Measurements from ENCODE around the gene FAM222A.

The FAM222A gene

GRCh38 chr12:109795023-109795422 is 81.4 kb downstream of the FAM222A start:
- no peak for DNase-seq (ENCODE audit: extremely low read depth, low read depth)
- TF ChIP-seq, protein P1, sequence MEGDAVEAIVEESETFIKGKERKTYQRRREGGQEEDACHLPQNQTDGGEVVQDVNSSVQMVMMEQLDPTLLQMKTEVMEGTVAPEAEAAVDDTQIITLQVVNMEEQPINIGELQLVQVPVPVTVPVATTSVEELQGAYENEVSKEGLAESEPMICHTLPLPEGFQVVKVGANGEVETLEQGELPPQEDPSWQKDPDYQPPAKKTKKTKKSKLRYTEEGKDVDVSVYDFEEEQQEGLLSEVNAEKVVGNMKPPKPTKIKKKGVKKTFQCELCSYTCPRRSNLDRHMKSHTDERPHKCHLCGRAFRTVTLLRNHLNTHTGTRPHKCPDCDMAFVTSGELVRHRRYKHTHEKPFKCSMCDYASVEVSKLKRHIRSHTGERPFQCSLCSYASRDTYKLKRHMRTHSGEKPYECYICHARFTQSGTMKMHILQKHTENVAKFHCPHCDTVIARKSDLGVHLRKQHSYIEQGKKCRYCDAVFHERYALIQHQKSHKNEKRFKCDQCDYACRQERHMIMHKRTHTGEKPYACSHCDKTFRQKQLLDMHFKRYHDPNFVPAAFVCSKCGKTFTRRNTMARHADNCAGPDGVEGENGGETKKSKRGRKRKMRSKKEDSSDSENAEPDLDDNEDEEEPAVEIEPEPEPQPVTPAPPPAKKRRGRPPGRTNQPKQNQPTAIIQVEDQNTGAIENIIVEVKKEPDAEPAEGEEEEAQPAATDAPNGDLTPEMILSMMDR (IDR thresholded peaks at IDR 0.05; ENCODE audit: low read depth, low read length) = no peak

DNA sequence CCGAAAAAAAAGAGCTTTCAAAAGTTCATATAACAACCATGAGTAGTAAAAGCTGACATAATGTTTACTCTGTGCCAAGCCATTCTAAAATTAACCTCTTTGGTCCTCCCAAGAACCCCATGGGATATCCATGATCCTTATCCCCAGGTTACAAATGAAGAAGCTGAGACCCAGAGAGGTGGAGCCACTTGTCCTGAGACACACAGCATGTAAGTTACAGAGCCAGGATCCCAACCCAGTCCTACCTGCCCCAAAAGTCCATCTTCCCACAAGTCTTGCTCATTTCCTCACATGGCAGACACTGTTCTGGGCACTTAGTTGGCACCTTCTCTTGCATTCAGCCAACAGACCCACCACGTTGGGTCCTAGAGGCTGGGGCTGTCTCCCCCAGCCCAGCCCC is 82.4 kb downstream of the FAM222A start:
- no peak for DNase-seq (ENCODE audit: extremely low read depth, low read depth)
- TF ChIP-seq, protein P1 (IDR thresholded peaks at IDR 0.05; ENCODE audit: low read depth, low read length) = no peak

DNA sequence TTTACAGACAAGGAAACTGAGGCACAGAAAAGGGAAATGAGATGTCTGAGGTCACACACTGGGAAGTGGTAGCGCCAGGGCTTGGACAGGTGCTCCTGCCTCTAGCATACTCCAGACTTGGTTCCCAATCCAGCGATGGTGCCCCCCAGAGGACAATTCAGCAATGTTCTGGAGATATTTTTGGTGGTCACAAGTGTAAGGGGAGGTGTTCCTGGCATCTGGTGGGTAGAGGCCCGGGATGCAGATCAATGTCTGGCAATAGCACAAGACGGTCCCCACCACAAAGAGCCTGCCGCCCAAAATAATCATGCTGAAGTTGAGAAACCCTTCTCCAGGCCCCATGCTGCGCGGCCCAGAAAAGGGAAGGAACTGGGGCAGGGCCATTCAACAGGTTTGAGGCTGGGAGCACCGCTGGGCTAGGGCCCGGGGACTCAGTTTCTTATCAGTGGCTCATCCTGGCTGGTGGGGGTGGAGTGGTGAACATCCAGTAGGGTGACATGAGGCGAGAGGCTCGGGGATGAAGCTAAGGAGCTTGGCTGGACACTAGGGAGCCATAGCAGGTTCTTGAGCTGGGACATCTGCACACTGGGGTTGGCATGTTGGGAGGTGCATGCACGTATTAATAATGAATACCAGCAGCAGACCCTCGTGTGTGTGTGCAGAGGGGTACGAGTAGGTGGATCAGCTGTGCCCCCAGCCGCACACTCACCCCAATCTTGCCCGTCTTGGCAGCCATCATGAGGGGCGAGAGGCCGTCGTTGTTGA is 84.5 kb downstream of the FAM222A start:
- no peak for DNase-seq (ENCODE audit: extremely low read depth, low read depth)
- TF ChIP-seq, protein P1 (IDR thresholded peaks at IDR 0.05; ENCODE audit: low read depth, low read length) = no peak

- TF ChIP-seq, protein P1 (IDR thresholded peaks at IDR 0.05; ENCODE audit: low read depth, low read length) = no peak
- no peak for DNase-seq (ENCODE audit: extremely low read depth, low read depth)
Measured at GRCh38 chr12:109798691-109799090, 85.1 kb downstream of the FAM222A start.

DNA sequence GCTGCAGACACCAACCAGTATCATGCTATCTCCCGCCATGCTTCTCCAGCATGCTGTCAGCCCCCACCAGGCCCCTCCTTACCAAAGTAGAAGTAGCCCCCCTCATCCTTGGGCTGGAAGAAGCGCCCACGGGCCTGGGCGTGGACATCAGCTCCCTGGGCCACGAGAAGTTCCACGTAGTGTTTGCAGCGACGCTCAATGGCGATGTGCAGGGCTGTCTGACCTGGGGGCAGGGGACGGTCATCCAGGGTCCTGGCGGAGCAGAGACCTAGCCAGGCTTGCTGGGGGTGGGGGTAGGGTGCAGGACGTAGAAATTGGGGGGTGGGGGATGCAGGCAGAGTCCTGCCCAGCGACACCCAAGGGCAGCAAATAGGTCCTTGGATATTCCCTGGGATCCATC is 86.9 kb downstream of the FAM222A start:
- TF ChIP-seq, protein P1 (IDR thresholded peaks at IDR 0.05; ENCODE audit: low read depth, low read length) = no peak
- no peak for DNase-seq (ENCODE audit: extremely low read depth, low read depth)

DNA sequence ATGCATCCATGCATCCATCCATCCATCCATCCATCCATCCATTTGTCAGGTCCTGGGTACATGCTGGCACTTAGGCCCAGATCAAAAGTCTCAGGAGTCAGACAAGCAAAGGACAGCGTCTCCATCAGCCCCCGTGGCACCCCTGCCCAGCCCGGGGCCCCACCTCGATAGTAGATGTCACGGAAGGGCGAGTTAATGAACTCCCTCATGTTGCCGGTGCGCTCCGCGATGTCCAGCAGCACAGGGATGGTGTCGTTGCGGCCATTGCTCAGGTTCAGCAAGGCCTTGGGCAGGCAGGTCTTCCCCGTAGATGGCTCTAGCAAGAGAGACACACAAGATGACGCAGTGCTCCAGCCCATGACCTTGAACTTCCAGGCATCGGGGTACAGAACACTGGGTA is 89.2 kb downstream of the FAM222A start:
- no peak for DNase-seq (ENCODE audit: extremely low read depth, low read depth)
- TF ChIP-seq, protein P1 (IDR thresholded peaks at IDR 0.05; ENCODE audit: low read depth, low read length) = no peak

DNA sequence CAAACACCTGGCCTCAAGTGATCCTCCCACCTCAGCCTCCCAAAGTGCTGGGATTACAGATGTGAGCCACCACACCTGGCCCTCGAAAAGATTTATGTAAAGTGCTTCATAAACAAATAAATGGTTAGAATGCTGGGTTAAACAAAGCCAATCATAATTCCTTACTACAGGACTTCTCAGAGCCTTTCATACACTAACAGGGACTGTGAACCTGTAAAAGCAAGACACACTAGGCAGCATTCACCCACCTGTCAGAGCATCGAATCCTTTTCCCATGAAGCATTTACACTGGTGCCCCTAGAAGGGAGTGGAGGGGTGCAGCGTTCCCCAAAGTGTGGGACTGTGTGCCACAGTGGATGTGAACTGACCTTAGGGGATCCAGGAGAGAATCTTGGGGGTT is 90.1 kb downstream of the FAM222A start:
- TF ChIP-seq, protein P1 (IDR thresholded peaks at IDR 0.05; ENCODE audit: low read depth, low read length) = no peak
- no peak for DNase-seq (ENCODE audit: extremely low read depth, low read depth)
